GM23338 (cell line): ENCODE results near the gene PLXNC1. TPM values are rescaled to one million over a fixed set of nuclear protein-coding genes. Genes with fewer than 3 reads are reported as not detected.

ENCODE experiments used
- ATAC-seq: fragments of 200-7000 bp; cut with Tn5 transposase; 3 replicates; pipeline ENCODE4 v1.9.1; 2020
- DNase-seq: peaks from one replicate; pipeline ENCODE4 v3.0.0-alpha.2; 2015; ENCODE audit warnings: low spot score
- H2AFZ ChIP-seq: fragments of 200-600 bp; sonication (generic); 2 replicates; pipeline ENCODE4 v1.8.0; 2016; ENCODE audit warnings: antibody characterized with exemption, mild to moderate bottlenecking, moderate library complexity
- H3F3A ChIP-seq: fragments of 200-600 bp; sonication (generic); replicated peaks from 2 replicates; pipeline ENCODE4 v1.8.0; 2017; ENCODE audit warnings: antibody characterized with exemption, mixed run types, low read depth
- H3K27ac ChIP-seq: fragments of 200-600 bp; sonication (generic); 2 replicates; pipeline ENCODE4 v1.6.1; 2016; ENCODE audit warnings: low read depth
- H3K27me3 ChIP-seq: fragments of 200-600 bp; sonication (generic); 2 replicates; pipeline ENCODE4 v1.8.0; 2016; ENCODE audit warnings: mild to moderate bottlenecking, mixed run types, moderate library complexity; ENCODE audit not compliant: insufficient read depth
- H3K36me3 ChIP-seq: fragments of 200-600 bp; sonication (generic); 2 replicates; pipeline ENCODE4 v1.8.0; 2016; ENCODE audit warnings: mild to moderate bottlenecking; ENCODE audit not compliant: insufficient read depth
- H3K4me1 ChIP-seq: fragments of 200-600 bp; sonication (generic); 2 replicates; pipeline ENCODE4 v1.8.0; 2016; ENCODE audit warnings: mild to moderate bottlenecking, moderate library complexity; ENCODE audit not compliant: insufficient read depth
- H3K4me2 ChIP-seq: fragments of 200-600 bp; sonication (generic); 2 replicates; pipeline ENCODE4 v1.7.1; 2017; ENCODE audit warnings: mixed run types
- H3K4me3 ChIP-seq: fragments of 200-600 bp; sonication (generic); 2 replicates; pipeline ENCODE4 v1.6.1; 2016; ENCODE audit warnings: mixed run types
- H3K79me2 ChIP-seq: fragments of 200-600 bp; sonication (generic); replicated peaks from 2 replicates; pipeline ENCODE4 v1.8.0; 2017; ENCODE audit warnings: mild to moderate bottlenecking; ENCODE audit not compliant: insufficient read depth
- H3K9me2 ChIP-seq: fragments of 200-600 bp; sonication (generic); 2 replicates; pipeline ENCODE4 v1.8.0; 2017; ENCODE audit not compliant: insufficient read depth
- H4K20me1 ChIP-seq: fragments of 200-600 bp; sonication (generic); replicated peaks from 2 replicates; pipeline ENCODE4 v1.8.0; 2017; ENCODE audit warnings: mild to moderate bottlenecking; ENCODE audit not compliant: insufficient read depth
- H3K27ac Mint-ChIP-seq: 2 replicates; pipeline ENCODE4 v1.8.0; 2020; ENCODE audit warnings: inconsistent platforms, mild to moderate bottlenecking, moderate library complexity, mixed read lengths
- H3K27me3 Mint-ChIP-seq: 3 replicates; pipeline ENCODE4 v1.8.0; 2022; ENCODE audit warnings: low read depth, mild to moderate bottlenecking, moderate library complexity, mixed read lengths, inconsistent platforms; ENCODE audit not compliant: insufficient read depth, poor library complexity
- H3K36me3 Mint-ChIP-seq: 3 replicates; pipeline ENCODE4 v1.8.0; 2021; ENCODE audit warnings: low read depth, mild to moderate bottlenecking, inconsistent platforms, moderate library complexity, mixed read lengths
- H3K4me1 Mint-ChIP-seq: 3 replicates; pipeline ENCODE4 v1.8.0; 2020; ENCODE audit warnings: mild to moderate bottlenecking, inconsistent platforms, mixed read lengths
- H3K4me3 Mint-ChIP-seq: 3 replicates; pipeline ENCODE4 v1.8.0; 2021; ENCODE audit warnings: moderate library complexity, mild to moderate bottlenecking, inconsistent platforms, mixed read lengths
- H3K9me3 Mint-ChIP-seq: 3 replicates; pipeline ENCODE4 v1.8.0; 2020; ENCODE audit warnings: moderate library complexity, mild to moderate bottlenecking, inconsistent platforms, mixed read lengths
- CREB1 ChIP-seq: fragments of 250-450 bp; sonication (Bioruptor Pico); IDR thresholded peaks from 2 replicates; pipeline ENCODE4 v1.5.0; 2020; ENCODE audit warnings: low read depth, mild to moderate bottlenecking, moderate library complexity
- EZH2 ChIP-seq: fragments of 200-600 bp; sonication (generic); IDR thresholded peaks from one replicate; pipeline ENCODE4 v1.8.0; 2017; ENCODE audit warnings: antibody characterized with exemption, mild to moderate bottlenecking, low read depth; ENCODE audit not compliant: unreplicated experiment
- EZH2phosphoT487 ChIP-seq: fragments of 200-600 bp; sonication (generic); IDR thresholded peaks from one replicate; pipeline ENCODE4 v1.8.1; 2018; ENCODE audit warnings: antibody characterized with exemption; ENCODE audit not compliant: unreplicated experiment
- JUNB ChIP-seq: IDR thresholded peaks from one replicate; pipeline ENCODE4 v1.6.1; 2016; ENCODE audit warnings: antibody characterized with exemption; ENCODE audit not compliant: unreplicated experiment
- NANOG ChIP-seq: IDR thresholded peaks from 2 replicates; pipeline ENCODE4 v1.6.1; 2016; ENCODE audit warnings: antibody characterized with exemption, borderline replicate concordance
- POLR2AphosphoS5 ChIP-seq: IDR thresholded peaks from 2 replicates; pipeline ENCODE4 v1.6.1; 2016; ENCODE audit warnings: antibody characterized with exemption, low read depth
- STAT1 ChIP-seq: IDR thresholded peaks from one replicate; pipeline ENCODE4 v1.6.1; 2016; ENCODE audit warnings: antibody characterized with exemption; ENCODE audit not compliant: unreplicated experiment
- ZNF114 ChIP-seq: fragments of 250-450 bp; sonication (Bioruptor Pico); IDR thresholded peaks from 2 replicates; pipeline ENCODE4 v1.5.0; 2020; ENCODE audit warnings: mild to moderate bottlenecking, moderate library complexity
- ZNF331 ChIP-seq: fragments of 250-450 bp; sonication (Bioruptor Pico); IDR thresholded peaks from 2 replicates; pipeline ENCODE4 v1.5.0; 2020; ENCODE audit warnings: low read depth, mild to moderate bottlenecking, moderate library complexity
- polyA plus RNA-seq: library from polyadenylated mRNA; unstranded; fragments of >200 nt; fragmentation: Nextera tagmentation; extraction: Ambion mirVana; gene quantifications from 2 replicates; pipeline ENCODE4 v1.2.1, GENCODE V29; 2016
- total RNA-seq: library from RNA; depleted of rRNA; stranded (reverse); fragments of >200 nt; shearing (Covaris generic); gene quantifications from 2 replicates; pipeline ENCODE4 v1.2.3, GENCODE V29; 2014
- TF ChIP-seq, protein P1 (sequence below): fragments of 250-450 bp; sonication (Bioruptor Pico); IDR thresholded peaks from 2 replicates; pipeline ENCODE4 v1.5.0; 2020; ENCODE audit warnings: mild to moderate bottlenecking, moderate library complexity
- TF ChIP-seq, protein P2 (sequence below): IDR thresholded peaks from 2 replicates; pipeline ENCODE4 v1.6.1; 2016; ENCODE audit warnings: antibody characterized with exemption
- TF ChIP-seq, protein P3 (sequence below): IDR thresholded peaks from one replicate; pipeline ENCODE4 v1.6.1; 2018; ENCODE audit warnings: antibody characterized with exemption; ENCODE audit not compliant: unreplicated experiment
- TF ChIP-seq, protein P4 (sequence below), 2 experiments: fragments of 200-600 bp in 1 of 2; sonication (generic) in 1 of 2; conservative IDR thresholded peaks; 2 replicates each; pipeline versions ENCODE4 v1.5.1 to v1.6.1; 2016 to 2017; ENCODE audit warnings: antibody characterized with exemption in 2 of 2, low read depth in 2 of 2, mild to moderate bottlenecking in 2 of 2, moderate library complexity in 1 of 2

Gene PLXNC1
- total and polyA plus RNA-seq, 2 experiments from 2014 or later, result 1.9 to 6.5 TPM

DNA sequence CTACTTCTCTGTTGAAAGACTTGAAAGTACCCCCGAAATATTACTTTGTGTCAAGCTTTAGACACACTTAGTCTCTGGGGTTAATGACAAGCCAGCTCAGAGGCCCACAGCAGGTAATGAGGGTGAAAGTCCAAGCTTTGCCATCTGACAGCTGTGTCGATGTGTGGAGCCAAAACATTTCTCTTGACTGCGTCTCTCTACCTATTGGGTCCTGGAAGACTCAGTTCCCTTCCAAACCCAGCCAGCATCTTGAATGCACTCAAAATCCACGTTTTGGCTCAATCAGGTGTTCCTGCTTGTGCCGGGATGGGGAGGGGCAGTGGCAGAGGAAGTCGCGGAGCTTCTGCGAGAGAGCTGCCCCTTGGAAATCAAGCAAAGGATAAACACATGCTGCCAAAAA lies 3.2 kb downstream of the PLXNC1 start:
- Histone ChIP-seq H3K4me3 (peak overlapping the region; percentile 24), H3K27me3 (peaks cover 90% of the 10 kb centered on the region)
- no peaks in the 10 kb centered on the region; the same call in 2 of the 3 replicates for H3K36me3 Mint-ChIP-seq

More for the DNA sequence above, 3.2 kb downstream of the PLXNC1 start:
- Histone ChIP-seq H3F3A (peaks cover 5% of the 10 kb centered on the region; the same call in 1 of the 2 replicates), H3K27ac (no peak overlapping the region), H3K79me2 (no peaks in the 10 kb centered on the region), H4K20me1 (no peaks in the 10 kb centered on the region; the same call in 1 of the 2 replicates), H3K4me2 (peak overlapping the region; percentile 92), H3K9me2 (no peaks in the 10 kb centered on the region), H2AFZ (no peak overlapping the region), H3K36me3 (no peaks in the 10 kb centered on the region), H3K4me1 (peaks cover 27% of the 10 kb centered on the region)
- H3K9me3 Mint-ChIP-seq, result no peaks in the 10 kb centered on the region; the same call in 2 of the 3 replicates
- H3K27ac Mint-ChIP-seq, result no peak overlapping the region
- peaks cover 27% of the 10 kb centered on the region for H3K4me1 Mint-ChIP-seq
- ATAC-seq (no peak), DNase-seq (no peak)
- H3K4me3 Mint-ChIP-seq, result peak overlapping the region; percentile 32; the same call in 1 of the 3 replicates
- TF ChIP-seq CREB1 (CRISPR knock-in tag) (no peak), EZH2phosphoT487 (no peak), ZNF331 (CRISPR knock-in tag) (no peak), ZNF114 (CRISPR knock-in tag) (no peak), JUNB (no peak), STAT1 (no peak), NANOG (no peak), EZH2 (no peak), POLR2AphosphoS5 (no peak)
- TF ChIP-seq, protein P1, sequence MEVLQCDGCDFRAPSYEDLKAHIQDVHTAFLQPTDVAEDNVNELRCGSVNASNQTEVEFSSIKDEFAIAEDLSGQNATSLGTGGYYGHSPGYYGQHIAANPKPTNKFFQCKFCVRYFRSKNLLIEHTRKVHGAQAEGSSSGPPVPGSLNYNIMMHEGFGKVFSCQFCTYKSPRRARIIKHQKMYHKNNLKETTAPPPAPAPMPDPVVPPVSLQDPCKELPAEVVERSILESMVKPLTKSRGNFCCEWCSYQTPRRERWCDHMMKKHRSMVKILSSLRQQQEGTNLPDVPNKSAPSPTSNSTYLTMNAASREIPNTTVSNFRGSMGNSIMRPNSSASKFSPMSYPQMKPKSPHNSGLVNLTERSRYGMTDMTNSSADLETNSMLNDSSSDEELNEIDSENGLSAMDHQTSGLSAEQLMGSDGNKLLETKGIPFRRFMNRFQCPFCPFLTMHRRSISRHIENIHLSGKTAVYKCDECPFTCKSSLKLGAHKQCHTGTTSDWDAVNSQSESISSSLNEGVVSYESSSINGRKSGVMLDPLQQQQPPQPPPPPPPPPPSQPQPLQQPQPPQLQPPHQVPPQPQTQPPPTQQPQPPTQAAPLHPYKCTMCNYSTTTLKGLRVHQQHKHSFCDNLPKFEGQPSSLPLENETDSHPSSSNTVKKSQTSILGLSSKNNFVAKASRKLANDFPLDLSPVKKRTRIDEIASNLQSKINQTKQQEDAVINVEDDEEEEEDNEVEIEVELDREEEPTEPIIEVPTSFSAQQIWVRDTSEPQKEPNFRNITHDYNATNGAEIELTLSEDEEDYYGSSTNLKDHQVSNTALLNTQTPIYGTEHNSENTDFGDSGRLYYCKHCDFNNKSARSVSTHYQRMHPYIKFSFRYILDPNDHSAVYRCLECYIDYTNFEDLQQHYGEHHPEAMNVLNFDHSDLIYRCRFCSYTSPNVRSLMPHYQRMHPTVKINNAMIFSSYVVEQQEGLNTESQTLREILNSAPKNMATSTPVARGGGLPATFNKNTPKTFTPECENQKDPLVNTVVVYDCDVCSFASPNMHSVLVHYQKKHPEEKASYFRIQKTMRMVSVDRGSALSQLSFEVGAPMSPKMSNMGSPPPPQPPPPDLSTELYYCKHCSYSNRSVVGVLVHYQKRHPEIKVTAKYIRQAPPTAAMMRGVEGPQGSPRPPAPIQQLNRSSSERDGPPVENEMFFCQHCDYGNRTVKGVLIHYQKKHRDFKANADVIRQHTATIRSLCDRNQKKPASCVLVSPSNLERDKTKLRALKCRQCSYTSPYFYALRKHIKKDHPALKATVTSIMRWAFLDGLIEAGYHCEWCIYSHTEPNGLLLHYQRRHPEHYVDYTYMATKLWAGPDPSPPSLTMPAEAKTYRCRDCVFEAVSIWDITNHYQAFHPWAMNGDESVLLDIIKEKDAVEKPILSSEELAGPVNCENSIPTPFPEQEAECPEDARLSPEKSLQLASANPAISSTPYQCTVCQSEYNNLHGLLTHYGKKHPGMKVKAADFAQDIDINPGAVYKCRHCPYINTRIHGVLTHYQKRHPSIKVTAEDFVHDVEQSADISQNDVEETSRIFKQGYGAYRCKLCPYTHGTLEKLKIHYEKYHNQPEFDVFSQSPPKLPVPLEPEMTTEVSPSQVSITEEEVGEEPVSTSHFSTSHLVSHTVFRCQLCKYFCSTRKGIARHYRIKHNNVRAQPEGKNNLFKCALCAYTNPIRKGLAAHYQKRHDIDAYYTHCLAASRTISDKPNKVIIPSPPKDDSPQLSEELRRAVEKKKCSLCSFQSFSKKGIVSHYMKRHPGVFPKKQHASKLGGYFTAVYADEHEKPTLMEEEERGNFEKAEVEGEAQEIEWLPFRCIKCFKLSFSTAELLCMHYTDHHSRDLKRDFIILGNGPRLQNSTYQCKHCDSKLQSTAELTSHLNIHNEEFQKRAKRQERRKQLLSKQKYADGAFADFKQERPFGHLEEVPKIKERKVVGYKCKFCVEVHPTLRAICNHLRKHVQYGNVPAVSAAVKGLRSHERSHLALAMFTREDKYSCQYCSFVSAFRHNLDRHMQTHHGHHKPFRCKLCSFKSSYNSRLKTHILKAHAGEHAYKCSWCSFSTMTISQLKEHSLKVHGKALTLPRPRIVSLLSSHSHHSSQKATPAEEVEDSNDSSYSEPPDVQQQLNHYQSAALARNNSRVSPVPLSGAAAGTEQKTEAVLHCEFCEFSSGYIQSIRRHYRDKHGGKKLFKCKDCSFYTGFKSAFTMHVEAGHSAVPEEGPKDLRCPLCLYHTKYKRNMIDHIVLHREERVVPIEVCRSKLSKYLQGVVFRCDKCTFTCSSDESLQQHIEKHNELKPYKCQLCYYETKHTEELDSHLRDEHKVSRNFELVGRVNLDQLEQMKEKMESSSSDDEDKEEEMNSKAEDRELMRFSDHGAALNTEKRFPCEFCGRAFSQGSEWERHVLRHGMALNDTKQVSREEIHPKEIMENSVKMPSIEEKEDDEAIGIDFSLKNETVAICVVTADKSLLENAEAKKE (CRISPR knock-in tag), result no peak
- TF ChIP-seq, protein P2, sequence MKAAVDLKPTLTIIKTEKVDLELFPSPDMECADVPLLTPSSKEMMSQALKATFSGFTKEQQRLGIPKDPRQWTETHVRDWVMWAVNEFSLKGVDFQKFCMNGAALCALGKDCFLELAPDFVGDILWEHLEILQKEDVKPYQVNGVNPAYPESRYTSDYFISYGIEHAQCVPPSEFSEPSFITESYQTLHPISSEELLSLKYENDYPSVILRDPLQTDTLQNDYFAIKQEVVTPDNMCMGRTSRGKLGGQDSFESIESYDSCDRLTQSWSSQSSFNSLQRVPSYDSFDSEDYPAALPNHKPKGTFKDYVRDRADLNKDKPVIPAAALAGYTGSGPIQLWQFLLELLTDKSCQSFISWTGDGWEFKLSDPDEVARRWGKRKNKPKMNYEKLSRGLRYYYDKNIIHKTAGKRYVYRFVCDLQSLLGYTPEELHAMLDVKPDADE, result no peak
- TF ChIP-seq, protein P3, sequence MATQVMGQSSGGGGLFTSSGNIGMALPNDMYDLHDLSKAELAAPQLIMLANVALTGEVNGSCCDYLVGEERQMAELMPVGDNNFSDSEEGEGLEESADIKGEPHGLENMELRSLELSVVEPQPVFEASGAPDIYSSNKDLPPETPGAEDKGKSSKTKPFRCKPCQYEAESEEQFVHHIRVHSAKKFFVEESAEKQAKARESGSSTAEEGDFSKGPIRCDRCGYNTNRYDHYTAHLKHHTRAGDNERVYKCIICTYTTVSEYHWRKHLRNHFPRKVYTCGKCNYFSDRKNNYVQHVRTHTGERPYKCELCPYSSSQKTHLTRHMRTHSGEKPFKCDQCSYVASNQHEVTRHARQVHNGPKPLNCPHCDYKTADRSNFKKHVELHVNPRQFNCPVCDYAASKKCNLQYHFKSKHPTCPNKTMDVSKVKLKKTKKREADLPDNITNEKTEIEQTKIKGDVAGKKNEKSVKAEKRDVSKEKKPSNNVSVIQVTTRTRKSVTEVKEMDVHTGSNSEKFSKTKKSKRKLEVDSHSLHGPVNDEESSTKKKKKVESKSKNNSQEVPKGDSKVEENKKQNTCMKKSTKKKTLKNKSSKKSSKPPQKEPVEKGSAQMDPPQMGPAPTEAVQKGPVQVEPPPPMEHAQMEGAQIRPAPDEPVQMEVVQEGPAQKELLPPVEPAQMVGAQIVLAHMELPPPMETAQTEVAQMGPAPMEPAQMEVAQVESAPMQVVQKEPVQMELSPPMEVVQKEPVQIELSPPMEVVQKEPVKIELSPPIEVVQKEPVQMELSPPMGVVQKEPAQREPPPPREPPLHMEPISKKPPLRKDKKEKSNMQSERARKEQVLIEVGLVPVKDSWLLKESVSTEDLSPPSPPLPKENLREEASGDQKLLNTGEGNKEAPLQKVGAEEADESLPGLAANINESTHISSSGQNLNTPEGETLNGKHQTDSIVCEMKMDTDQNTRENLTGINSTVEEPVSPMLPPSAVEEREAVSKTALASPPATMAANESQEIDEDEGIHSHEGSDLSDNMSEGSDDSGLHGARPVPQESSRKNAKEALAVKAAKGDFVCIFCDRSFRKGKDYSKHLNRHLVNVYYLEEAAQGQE, result no peak
- TF ChIP-seq, protein P4, sequence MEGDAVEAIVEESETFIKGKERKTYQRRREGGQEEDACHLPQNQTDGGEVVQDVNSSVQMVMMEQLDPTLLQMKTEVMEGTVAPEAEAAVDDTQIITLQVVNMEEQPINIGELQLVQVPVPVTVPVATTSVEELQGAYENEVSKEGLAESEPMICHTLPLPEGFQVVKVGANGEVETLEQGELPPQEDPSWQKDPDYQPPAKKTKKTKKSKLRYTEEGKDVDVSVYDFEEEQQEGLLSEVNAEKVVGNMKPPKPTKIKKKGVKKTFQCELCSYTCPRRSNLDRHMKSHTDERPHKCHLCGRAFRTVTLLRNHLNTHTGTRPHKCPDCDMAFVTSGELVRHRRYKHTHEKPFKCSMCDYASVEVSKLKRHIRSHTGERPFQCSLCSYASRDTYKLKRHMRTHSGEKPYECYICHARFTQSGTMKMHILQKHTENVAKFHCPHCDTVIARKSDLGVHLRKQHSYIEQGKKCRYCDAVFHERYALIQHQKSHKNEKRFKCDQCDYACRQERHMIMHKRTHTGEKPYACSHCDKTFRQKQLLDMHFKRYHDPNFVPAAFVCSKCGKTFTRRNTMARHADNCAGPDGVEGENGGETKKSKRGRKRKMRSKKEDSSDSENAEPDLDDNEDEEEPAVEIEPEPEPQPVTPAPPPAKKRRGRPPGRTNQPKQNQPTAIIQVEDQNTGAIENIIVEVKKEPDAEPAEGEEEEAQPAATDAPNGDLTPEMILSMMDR (conservative IDR thresholded peaks at IDR 0.05; ENCODE audit: low read depth in 2 of 2), result no peak
- peaks cover 57% of the 10 kb centered on the region for H3K27me3 Mint-ChIP-seq
